ENCODE results near the gene IQUB.

GRCh38 chr7:123410273-123410904 lies 124.0 kb downstream of the IQUB start:
- TF ChIP-seq EZH2phosphoT487 (IDR thresholded peaks at IDR 0.05; ENCODE audit: low read depth) (no peak), CTCF (IDR thresholded peaks at IDR 0.05; ENCODE audit: low read depth, low read length) (no peak)

Data from OCI-LY3 (cell line).